Measurements from ENCODE around the gene ADAMTS19. TPM values are rescaled to one million over a fixed set of nuclear protein-coding genes. Genes with fewer than 3 reads are reported as not detected.
"Not testable (repeated sequence)": the region's sequence is repeated elsewhere in the genome, so short reads cannot be mapped to it uniquely, and the experiment has no call there.

Gene ADAMTS19
- total RNA-seq, 1 donor from 2014 or later = not detected

- no peak for ATAC-seq
These were observed 141.5 kb downstream of the ADAMTS19 start for GRCh38 chr5:129601576-129601975.

GRCh38 chr5:129608350-129608749 lies 148.3 kb downstream of the ADAMTS19 start:
- ATAC-seq = no peak

GRCh38 chr5:129609710-129610109 lies 149.6 kb downstream of the ADAMTS19 start:
- no peak for ATAC-seq

GRCh38 chr5:129616517-129616916 lies 156.4 kb downstream of the ADAMTS19 start:
- no peak for ATAC-seq

- no peak for ATAC-seq
These were observed 157.1 kb downstream of the ADAMTS19 start for GRCh38 chr5:129617206-129617605.

GRCh38 chr5:129619782-129620181 lies 159.7 kb downstream of the ADAMTS19 start:
- no peak for ATAC-seq

GRCh38 chr5:129622531-129622930 lies 162.4 kb downstream of the ADAMTS19 start:
- ATAC-seq = no peak

- no peak for ATAC-seq
These were observed 169.5 kb downstream of the ADAMTS19 start for GRCh38 chr5:129629575-129629974.

- no peak for ATAC-seq
These were observed 170.0 kb downstream of the ADAMTS19 start for GRCh38 chr5:129630101-129630500.

GRCh38 chr5:129631961-129632360 lies 171.9 kb downstream of the ADAMTS19 start:
- no peak for ATAC-seq

GRCh38 chr5:129637501-129637900 lies 177.4 kb downstream of the ADAMTS19 start:
- ATAC-seq = not testable (repeated sequence)

GRCh38 chr5:129639331-129639730 lies 179.2 kb downstream of the ADAMTS19 start:
- ATAC-seq = no peak

GRCh38 chr5:129652349-129653056 lies 192.4 kb downstream of the ADAMTS19 start:
- ATAC-seq = no peak

- no peak for ATAC-seq
These were observed 192.9 kb downstream of the ADAMTS19 start for GRCh38 chr5:129653057-129653375.

- ATAC-seq = no peak
These were observed 193.3 kb downstream of the ADAMTS19 start for GRCh38 chr5:129653442-129653841.

- ATAC-seq = no peak
These were observed 196.9 kb downstream of the ADAMTS19 start for GRCh38 chr5:129656952-129657351.

- no peak for ATAC-seq
These were observed 198.7 kb downstream of the ADAMTS19 start for GRCh38 chr5:129658801-129659200.

GRCh38 chr5:129661366-129662035 lies 201.4 kb downstream of the ADAMTS19 start:
- no peak for ATAC-seq

- no peak for ATAC-seq
These were observed 204.3 kb downstream of the ADAMTS19 start for GRCh38 chr5:129664336-129664937.

- no peak for ATAC-seq
These were observed 210.9 kb downstream of the ADAMTS19 start for GRCh38 chr5:129670957-129671500.

GRCh38 chr5:129672006-129672405 lies 211.9 kb downstream of the ADAMTS19 start:
- ATAC-seq = no peak

GRCh38 chr5:129679671-129680070 lies 219.6 kb downstream of the ADAMTS19 start:
- no peak for ATAC-seq

GRCh38 chr5:129687941-129688340 lies 227.8 kb downstream of the ADAMTS19 start:
- no peak for ATAC-seq

- ATAC-seq = no peak
These were observed 228.9 kb downstream of the ADAMTS19 start for GRCh38 chr5:129689045-129689444.

Measured in esophagus mucosa (tissue), 1 donor.